Calu3 (cell line): ENCODE results near the gene SLC6A20. TPM values are rescaled to one million over a fixed set of nuclear protein-coding genes. Genes with fewer than 3 reads are reported as not detected.

Experiments
- BruUV-seq: library from RNA; stranded (reverse); fragments of 400-500 nt; replicated peaks from 2 replicates; lab custom pipeline; 2021; lab: Mats Ljungman, UMichigan
- CTCF ChIA-PET: fragments of 300-600 bp; sonication (Branson Sonifier 250); formaldehyde crosslinking; loops from one replicate; lab custom pipeline; 2022; ENCODE audit warnings: antibody characterized with exemption; lab: Charles Lee
- DNase-seq: peaks from one replicate; pipeline ENCODE4 v3.0.0; 2022
- H3K27ac Mint-ChIP-seq: one replicate; pipeline ENCODE4 v1.8.0; 2022; ENCODE audit warnings: mixed read lengths; ENCODE audit not compliant: unreplicated experiment
- H3K27me3 Mint-ChIP-seq: one replicate; pipeline ENCODE4 v1.8.0; 2022; ENCODE audit warnings: mixed read lengths; ENCODE audit not compliant: unreplicated experiment
- H3K36me3 Mint-ChIP-seq: one replicate; pipeline ENCODE4 v1.8.0; 2022; ENCODE audit warnings: mild to moderate bottlenecking, moderate library complexity, mixed read lengths; ENCODE audit not compliant: insufficient read depth, unreplicated experiment
- H3K4me1 Mint-ChIP-seq: one replicate; pipeline ENCODE4 v1.8.0; 2022; ENCODE audit warnings: mild to moderate bottlenecking, low read depth, mixed read lengths; ENCODE audit not compliant: unreplicated experiment
- H3K4me3 Mint-ChIP-seq: one replicate; pipeline ENCODE4 v1.8.0; 2022; ENCODE audit warnings: mild to moderate bottlenecking, low read depth, moderate library complexity, mixed read lengths; ENCODE audit not compliant: unreplicated experiment
- H3K9me3 Mint-ChIP-seq: one replicate; pipeline ENCODE4 v1.8.0; 2022; ENCODE audit warnings: low read depth, mixed read lengths; ENCODE audit not compliant: unreplicated experiment
- CTCF ChIP-seq: fragments of 200-600 bp; IDR thresholded peaks from one replicate; pipeline ENCODE4 v1.8.0; 2022; ENCODE audit warnings: antibody characterized with exemption; ENCODE audit not compliant: unreplicated experiment
- intact Hi-C: fragments of 100-400 bp; cut with micrococcal nuclease; formaldehyde crosslinking; loops from one replicate; pipeline ENCODE4 v1.10.0; 2022; ENCODE audit not compliant: unreplicated experiment
- total RNA-seq: library from RNA; stranded (reverse); gene quantifications from 2 replicates; pipeline ENCODE4 v1.2.3, GENCODE V29; 2022

Gene SLC6A20
- total RNA-seq, 1 experiment from 2014 or later = 2.1 TPM

- DNase-seq = no peak
- H3K9me3 Mint-ChIP-seq = no peaks in the 10 kb centered on the region
- H3K36me3 Mint-ChIP-seq = peaks cover 14% of the 10 kb centered on the region
- peaks cover 64% of the 10 kb centered on the region for H3K27me3 Mint-ChIP-seq
- no peak for TF ChIP-seq CTCF
- no peak overlapping the region for H3K4me3 Mint-ChIP-seq
- BruUV-seq = no TSS peak
- CTCF ChIA-PET = interaction anchor here (1.1 kb wide), 1 partner anchor 11 kb away, joined by 3 read pairs; no protein-coding TSS in a partner anchor
- peaks cover 26% of the 10 kb centered on the region for H3K4me1 Mint-ChIP-seq
- intact Hi-C loops = no loop called here
- no peak overlapping the region for H3K27ac Mint-ChIP-seq
Observed at GRCh38 chr3:45794177-45794560, 2.2 kb downstream of the SLC6A20 start.

GRCh38 chr3:45793482-45794176 is 2.7 kb downstream of the SLC6A20 start:
- BruUV-seq = no TSS peak
- DNase-seq = no peak
- H3K27me3 Mint-ChIP-seq = peaks cover 64% of the 10 kb centered on the region
- H3K4me3 Mint-ChIP-seq = no peak overlapping the region
- CTCF ChIA-PET = interaction anchor here (1.1 kb wide), 1 partner anchor 10 kb away, joined by 3 read pairs; no protein-coding TSS in a partner anchor
- no peak overlapping the region for H3K27ac Mint-ChIP-seq
- peaks cover 14% of the 10 kb centered on the region for H3K36me3 Mint-ChIP-seq
- peaks cover 26% of the 10 kb centered on the region for H3K4me1 Mint-ChIP-seq
- intact Hi-C loops = no loop called here
- no peaks in the 10 kb centered on the region for H3K9me3 Mint-ChIP-seq
- TF ChIP-seq CTCF = no peak

- H3K9me3 Mint-ChIP-seq = no peaks in the 10 kb centered on the region
- H3K27ac Mint-ChIP-seq = no peak overlapping the region
- TF ChIP-seq CTCF = no peak
- H3K4me3 Mint-ChIP-seq = no peak overlapping the region
- peaks cover 57% of the 10 kb centered on the region for H3K27me3 Mint-ChIP-seq
- H3K36me3 Mint-ChIP-seq = peaks cover 14% of the 10 kb centered on the region
- H3K4me1 Mint-ChIP-seq = peaks cover 26% of the 10 kb centered on the region
- intact Hi-C loops = no loop called here
- no TSS peak for BruUV-seq
- DNase-seq = no peak
- CTCF ChIA-PET = interaction anchor here (0.6 kb wide), 1 partner anchor 40 kb away, joined by 3 read pairs; no protein-coding TSS in a partner anchor
Observed at GRCh38 chr3:45792516-45793172, 3.7 kb downstream of the SLC6A20 start.

- Mint-ChIP-seq H3K36me3 (peaks cover 14% of the 10 kb centered on the region), H3K27ac (no peak overlapping the region), H3K4me3 (no peak overlapping the region), H3K9me3 (no peaks in the 10 kb centered on the region), H3K4me1 (peaks cover 26% of the 10 kb centered on the region), H3K27me3 (peaks cover 57% of the 10 kb centered on the region)
- intact Hi-C loops = no loop called here
- BruUV-seq = no TSS peak
- no peak for TF ChIP-seq CTCF
- CTCF ChIA-PET = interaction anchor here (0.6 kb wide), 1 partner anchor 41 kb away, joined by 3 read pairs; no protein-coding TSS in a partner anchor
- no peak for DNase-seq
Observed at GRCh38 chr3:45792036-45792435, 4.3 kb downstream of the SLC6A20 start.
